Endothelial cell of umbilical vein (primary cell): ENCODE measurements around the gene CPNE5.

Experiments used
- EZH2 ChIP-seq: IDR thresholded peaks from 2 replicates; pipeline ENCODE4 v1.6.1; 2012; ENCODE audit warnings: borderline replicate concordance, low read depth, mild to moderate bottlenecking, moderate library complexity, low read length, inconsistent platforms; ENCODE audit not compliant: severe bottlenecking
- GATA2 ChIP-seq: IDR thresholded peaks from 2 replicates; pipeline ENCODE4 v1.7.0; 2011; ENCODE audit warnings: low read depth, mild to moderate bottlenecking, moderate library complexity, mixed read lengths, low read length; ENCODE audit not compliant: insufficient read length, insufficient read depth
- MYC ChIP-seq: IDR thresholded peaks from one replicate; pipeline ENCODE4 v1.6.1; 2011; ENCODE audit warnings: mild to moderate bottlenecking, low read depth, low read length
- POLR2A ChIP-seq: IDR thresholded peaks from 2 replicates; pipeline ENCODE4 v1.6.1; 2012; ENCODE audit warnings: low read depth, mild to moderate bottlenecking, control low read depth, low read length
- POLR2AphosphoS5 ChIP-seq: IDR thresholded peaks from 2 replicates; pipeline ENCODE4 v1.6.1; 2012; ENCODE audit warnings: low read depth, mild to moderate bottlenecking, control low read depth, low read length, moderate library complexity; ENCODE audit not compliant: insufficient read depth
- TF ChIP-seq, protein P1 (sequence below), 2 donors: IDR thresholded peaks; 1 replicate in 1 of 2; 2 replicates in 1 of 2; pipeline ENCODE4 v1.5.1; 2011; ENCODE audit warnings: low read length in 2 of 2, mild to moderate bottlenecking in 2 of 2, moderate library complexity in 2 of 2, control low read depth in 1 of 2, inconsistent platforms in 1 of 2, low read depth in 1 of 2; ENCODE audit not compliant: insufficient read depth in 1 of 2; ENCODE audit errors: extremely low read depth in 1 of 2
- TF ChIP-seq, protein P2 (sequence below): IDR thresholded peaks from 2 replicates; pipeline ENCODE4 v1.6.1; 2011; ENCODE audit not compliant: insufficient read depth, insufficient read length

DNA sequence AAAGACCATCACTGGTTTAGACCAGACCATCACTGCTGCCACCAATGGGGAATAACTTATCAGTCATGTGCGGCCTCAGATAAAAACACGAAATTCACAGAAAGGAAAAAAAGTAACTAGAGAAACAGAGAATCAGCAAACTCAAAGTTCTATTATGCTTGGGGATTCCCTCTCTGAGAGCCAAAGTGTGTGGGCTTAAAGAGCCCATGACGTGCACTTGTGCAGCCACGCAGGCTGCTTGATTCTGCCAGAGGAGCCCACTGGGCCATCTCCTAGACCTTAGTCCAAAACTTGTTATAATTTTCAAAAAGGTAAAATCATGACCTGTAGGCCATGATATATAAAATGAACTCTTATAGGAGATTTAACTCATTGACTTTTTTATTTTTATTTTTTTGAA is 126.4 kb downstream of the CPNE5 start:
- TF ChIP-seq, protein P1, sequence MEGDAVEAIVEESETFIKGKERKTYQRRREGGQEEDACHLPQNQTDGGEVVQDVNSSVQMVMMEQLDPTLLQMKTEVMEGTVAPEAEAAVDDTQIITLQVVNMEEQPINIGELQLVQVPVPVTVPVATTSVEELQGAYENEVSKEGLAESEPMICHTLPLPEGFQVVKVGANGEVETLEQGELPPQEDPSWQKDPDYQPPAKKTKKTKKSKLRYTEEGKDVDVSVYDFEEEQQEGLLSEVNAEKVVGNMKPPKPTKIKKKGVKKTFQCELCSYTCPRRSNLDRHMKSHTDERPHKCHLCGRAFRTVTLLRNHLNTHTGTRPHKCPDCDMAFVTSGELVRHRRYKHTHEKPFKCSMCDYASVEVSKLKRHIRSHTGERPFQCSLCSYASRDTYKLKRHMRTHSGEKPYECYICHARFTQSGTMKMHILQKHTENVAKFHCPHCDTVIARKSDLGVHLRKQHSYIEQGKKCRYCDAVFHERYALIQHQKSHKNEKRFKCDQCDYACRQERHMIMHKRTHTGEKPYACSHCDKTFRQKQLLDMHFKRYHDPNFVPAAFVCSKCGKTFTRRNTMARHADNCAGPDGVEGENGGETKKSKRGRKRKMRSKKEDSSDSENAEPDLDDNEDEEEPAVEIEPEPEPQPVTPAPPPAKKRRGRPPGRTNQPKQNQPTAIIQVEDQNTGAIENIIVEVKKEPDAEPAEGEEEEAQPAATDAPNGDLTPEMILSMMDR (IDR thresholded peaks at IDR 0.05; ENCODE audit: extremely low read depth in 1 of 2, insufficient read depth in 1 of 2, low read depth in 1 of 2, low read length in 2 of 2): no peak
- TF ChIP-seq POLR2AphosphoS5 (no peak), EZH2 (no peak), MYC (no peak), POLR2A (no peak), GATA2 (no peak)
- TF ChIP-seq, protein P2, sequence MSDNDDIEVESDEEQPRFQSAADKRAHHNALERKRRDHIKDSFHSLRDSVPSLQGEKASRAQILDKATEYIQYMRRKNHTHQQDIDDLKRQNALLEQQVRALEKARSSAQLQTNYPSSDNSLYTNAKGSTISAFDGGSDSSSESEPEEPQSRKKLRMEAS: no peak
